ENCODE measurements around the gene PPL. TPM values are rescaled to one million over a fixed set of nuclear protein-coding genes. Genes with fewer than 3 reads are reported as not detected.

The PPL gene
- total and polyA plus RNA-seq, 2 of the 13 experiments (the other 11 are each of a cell fraction or from before 2014, with no cell fraction given): 5.7 to 6.6 TPM

DNA sequence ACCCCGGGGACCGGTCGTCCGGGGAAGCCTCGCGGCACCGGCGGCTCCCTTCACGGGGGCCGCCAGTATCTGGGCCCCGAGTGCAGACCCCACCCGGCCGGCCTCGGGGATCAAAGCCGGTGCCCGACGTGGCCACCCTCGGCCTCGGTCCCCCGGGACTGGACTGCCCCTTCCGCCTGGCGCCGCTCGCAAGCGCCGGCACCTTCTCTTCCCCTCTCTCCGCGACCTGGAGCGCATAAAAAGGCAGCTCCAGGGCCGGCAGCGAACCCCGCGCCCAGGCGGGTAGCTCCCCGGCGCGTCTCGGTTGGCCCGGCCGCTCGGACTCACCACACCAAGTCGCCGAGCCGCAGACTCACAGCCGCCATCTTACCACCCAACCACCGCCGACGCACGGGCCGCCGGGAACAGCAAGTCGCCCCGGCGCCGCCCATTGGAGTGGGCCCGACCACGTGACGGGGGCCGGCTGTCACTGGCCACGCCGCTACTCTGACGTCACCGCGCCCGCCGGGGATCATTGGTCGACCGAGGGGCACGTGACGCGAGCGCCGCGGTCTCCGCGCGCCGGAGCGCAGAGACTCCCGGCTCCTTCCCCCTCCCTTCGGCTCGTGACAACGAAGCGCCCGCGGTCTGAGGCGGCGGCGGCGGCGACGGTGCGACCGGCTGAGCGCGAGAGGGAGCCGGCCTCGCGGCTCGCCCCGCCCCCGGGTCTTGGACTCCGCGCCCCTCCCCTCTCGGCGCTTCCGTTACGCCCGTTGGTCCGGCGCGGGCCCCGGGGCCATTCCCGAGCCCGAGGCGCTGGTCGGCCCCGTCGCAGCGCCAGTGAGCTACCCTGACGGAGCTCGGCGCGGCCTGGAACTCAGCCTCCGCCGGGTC is 89.8 kb downstream of the PPL start, which contains the start of the genes GLYR1 and UBN1 (continued):
- TF ChIP-seq, protein P1, sequence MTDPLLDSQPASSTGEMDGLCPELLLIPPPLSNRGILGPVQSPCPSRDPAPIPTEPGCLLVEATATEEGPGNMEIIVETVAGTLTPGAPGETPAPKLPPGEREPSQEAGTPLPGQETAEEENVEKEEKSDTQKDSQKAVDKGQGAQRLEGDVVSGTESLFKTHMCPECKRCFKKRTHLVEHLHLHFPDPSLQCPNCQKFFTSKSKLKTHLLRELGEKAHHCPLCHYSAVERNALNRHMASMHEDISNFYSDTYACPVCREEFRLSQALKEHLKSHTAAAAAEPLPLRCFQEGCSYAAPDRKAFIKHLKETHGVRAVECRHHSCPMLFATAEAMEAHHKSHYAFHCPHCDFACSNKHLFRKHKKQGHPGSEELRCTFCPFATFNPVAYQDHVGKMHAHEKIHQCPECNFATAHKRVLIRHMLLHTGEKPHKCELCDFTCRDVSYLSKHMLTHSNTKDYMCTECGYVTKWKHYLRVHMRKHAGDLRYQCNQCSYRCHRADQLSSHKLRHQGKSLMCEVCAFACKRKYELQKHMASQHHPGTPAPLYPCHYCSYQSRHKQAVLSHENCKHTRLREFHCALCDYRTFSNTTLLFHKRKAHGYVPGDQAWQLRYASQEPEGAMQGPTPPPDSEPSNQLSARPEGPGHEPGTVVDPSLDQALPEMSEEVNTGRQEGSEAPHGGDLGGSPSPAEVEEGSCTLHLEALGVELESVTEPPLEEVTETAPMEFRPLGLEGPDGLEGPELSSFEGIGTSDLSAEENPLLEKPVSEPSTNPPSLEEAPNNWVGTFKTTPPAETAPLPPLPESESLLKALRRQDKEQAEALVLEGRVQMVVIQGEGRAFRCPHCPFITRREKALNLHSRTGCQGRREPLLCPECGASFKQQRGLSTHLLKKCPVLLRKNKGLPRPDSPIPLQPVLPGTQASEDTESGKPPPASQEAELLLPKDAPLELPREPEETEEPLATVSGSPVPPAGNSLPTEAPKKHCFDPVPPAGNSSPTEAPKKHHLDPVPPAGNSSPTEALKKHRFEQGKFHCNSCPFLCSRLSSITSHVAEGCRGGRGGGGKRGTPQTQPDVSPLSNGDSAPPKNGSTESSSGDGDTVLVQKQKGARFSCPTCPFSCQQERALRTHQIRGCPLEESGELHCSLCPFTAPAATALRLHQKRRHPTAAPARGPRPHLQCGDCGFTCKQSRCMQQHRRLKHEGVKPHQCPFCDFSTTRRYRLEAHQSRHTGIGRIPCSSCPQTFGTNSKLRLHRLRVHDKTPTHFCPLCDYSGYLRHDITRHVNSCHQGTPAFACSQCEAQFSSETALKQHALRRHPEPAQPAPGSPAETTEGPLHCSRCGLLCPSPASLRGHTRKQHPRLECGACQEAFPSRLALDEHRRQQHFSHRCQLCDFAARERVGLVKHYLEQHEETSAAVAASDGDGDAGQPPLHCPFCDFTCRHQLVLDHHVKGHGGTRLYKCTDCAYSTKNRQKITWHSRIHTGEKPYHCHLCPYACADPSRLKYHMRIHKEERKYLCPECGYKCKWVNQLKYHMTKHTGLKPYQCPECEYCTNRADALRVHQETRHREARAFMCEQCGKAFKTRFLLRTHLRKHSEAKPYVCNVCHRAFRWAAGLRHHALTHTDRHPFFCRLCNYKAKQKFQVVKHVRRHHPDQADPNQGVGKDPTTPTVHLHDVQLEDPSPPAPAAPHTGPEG (CRISPR knock-in tag; IDR thresholded peaks at IDR 0.05): no peak; the same call in none of the 2 replicates
- no peak for TF ChIP-seq MTF1 (CRISPR knock-in tag; IDR thresholded peaks at IDR 0.05)
- no peak for TF ChIP-seq PRPF4 (IDR thresholded peaks at IDR 0.05; ENCODE audit: low read depth, low read length, poor library complexity, severe bottlenecking)
- no peak for TF ChIP-seq TCF7 (IDR thresholded peaks at IDR 0.05; ENCODE audit: low read depth)
- TF ChIP-seq RCOR2 (CRISPR knock-in tag; IDR thresholded peaks at IDR 0.05): no peak
- TF ChIP-seq ZNF552 (CRISPR knock-in tag; IDR thresholded peaks at IDR 0.05; ENCODE audit: borderline replicate concordance): no peak; the same call in 1 of the 2 replicates
- TF ChIP-seq NFYC (CRISPR knock-in tag; IDR thresholded peaks at IDR 0.05): peak; percentile 96
- TF ChIP-seq ZNF644 (CRISPR knock-in tag; IDR thresholded peaks at IDR 0.05; ENCODE audit: low read depth): no peak
- no peak for TF ChIP-seq ZNF615 (CRISPR knock-in tag; IDR thresholded peaks at IDR 0.05; ENCODE audit: borderline replicate concordance)
- no peak for TF ChIP-seq MED13 (CRISPR knock-in tag; IDR thresholded peaks at IDR 0.05)
- peak; percentile 31; the same call in 1 of the 2 replicates for TF ChIP-seq ARID2 (CRISPR knock-in tag; IDR thresholded peaks at IDR 0.05; ENCODE audit: borderline replicate concordance)
- TF ChIP-seq, protein P2, sequence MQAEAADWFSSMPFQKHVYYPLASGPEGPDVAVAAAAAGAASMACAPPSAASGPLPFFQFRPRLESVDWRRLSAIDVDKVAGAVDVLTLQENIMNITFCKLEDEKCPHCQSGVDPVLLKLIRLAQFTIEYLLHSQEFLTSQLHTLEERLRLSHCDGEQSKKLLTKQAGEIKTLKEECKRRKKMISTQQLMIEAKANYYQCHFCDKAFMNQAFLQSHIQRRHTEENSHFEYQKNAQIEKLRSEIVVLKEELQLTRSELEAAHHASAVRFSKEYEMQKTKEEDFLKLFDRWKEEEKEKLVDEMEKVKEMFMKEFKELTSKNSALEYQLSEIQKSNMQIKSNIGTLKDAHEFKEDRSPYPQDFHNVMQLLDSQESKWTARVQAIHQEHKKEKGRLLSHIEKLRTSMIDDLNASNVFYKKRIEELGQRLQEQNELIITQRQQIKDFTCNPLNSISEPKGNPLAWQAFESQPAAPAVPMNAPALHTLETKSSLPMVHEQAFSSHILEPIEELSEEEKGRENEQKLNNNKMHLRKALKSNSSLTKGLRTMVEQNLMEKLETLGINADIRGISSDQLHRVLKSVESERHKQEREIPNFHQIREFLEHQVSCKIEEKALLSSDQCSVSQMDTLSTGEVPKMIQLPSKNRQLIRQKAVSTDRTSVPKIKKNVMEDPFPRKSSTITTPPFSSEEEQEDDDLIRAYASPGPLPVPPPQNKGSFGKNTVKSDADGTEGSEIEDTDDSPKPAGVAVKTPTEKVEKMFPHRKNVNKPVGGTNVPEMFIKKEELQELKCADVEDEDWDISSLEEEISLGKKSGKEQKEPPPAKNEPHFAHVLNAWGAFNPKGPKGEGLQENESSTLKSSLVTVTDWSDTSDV (CRISPR knock-in tag; IDR thresholded peaks at IDR 0.05): no peak; the same call in 1 of the 2 replicates
- TF ChIP-seq, protein P3, sequence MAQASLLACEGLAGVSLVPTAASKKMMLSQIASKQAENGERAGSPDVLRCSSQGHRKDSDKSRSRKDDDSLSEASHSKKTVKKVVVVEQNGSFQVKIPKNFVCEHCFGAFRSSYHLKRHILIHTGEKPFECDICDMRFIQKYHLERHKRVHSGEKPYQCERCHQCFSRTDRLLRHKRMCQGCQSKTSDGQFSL (CRISPR knock-in tag; IDR thresholded peaks at IDR 0.05): no peak
- TF ChIP-seq, protein P4, sequence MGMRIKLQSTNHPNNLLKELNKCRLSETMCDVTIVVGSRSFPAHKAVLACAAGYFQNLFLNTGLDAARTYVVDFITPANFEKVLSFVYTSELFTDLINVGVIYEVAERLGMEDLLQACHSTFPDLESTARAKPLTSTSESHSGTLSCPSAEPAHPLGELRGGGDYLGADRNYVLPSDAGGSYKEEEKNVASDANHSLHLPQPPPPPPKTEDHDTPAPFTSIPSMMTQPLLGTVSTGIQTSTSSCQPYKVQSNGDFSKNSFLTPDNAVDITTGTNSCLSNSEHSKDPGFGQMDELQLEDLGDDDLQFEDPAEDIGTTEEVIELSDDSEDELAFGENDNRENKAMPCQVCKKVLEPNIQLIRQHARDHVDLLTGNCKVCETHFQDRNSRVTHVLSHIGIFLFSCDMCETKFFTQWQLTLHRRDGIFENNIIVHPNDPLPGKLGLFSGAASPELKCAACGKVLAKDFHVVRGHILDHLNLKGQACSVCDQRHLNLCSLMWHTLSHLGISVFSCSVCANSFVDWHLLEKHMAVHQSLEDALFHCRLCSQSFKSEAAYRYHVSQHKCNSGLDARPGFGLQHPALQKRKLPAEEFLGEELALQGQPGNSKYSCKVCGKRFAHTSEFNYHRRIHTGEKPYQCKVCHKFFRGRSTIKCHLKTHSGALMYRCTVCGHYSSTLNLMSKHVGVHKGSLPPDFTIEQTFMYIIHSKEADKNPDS (CRISPR knock-in tag; IDR thresholded peaks at IDR 0.05): no peak
- TF ChIP-seq, protein P5, sequence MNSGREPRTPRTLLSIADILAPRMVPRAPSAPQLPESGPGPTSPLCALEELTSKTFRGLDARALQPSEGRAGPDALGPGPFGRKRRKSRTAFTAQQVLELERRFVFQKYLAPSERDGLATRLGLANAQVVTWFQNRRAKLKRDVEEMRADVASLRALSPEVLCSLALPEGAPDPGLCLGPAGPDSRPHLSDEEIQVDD (CRISPR knock-in tag; IDR thresholded peaks at IDR 0.05; ENCODE audit: borderline replicate concordance): peak; percentile 40; the same call in 1 of the 2 replicates
- TF ChIP-seq ZNF160 (CRISPR knock-in tag; IDR thresholded peaks at IDR 0.05): no peak
- no peak for TF ChIP-seq RORA (CRISPR knock-in tag; IDR thresholded peaks at IDR 0.05)

Data from HepG2 (cell line).